Coronary artery (tissue), 2 donors: ENCODE results near the gene PGA3.
"Not testable (repeated sequence)": the region's sequence is repeated elsewhere in the genome, so short reads cannot be mapped to it uniquely, and the experiment has no call there.

Source experiments
- DNase-seq: peaks from one replicate; pipeline ENCODE4 v3.0.0-alpha.2; 2017; ENCODE audit warnings: low spot score
- H3K27ac ChIP-seq, 2 donors: fragments of 200-600 bp; sonication (generic); one replicate each; pipeline ENCODE4 v1.5.1; 2016 to 2019
- H3K4me3 ChIP-seq: fragments of 200-600 bp; sonication (generic); 2 replicates; pipeline ENCODE4 v1.5.1; 2016; ENCODE audit warnings: mild to moderate bottlenecking, moderate library complexity
- TF ChIP-seq, protein P1 (sequence below): fragments of 200-600 bp; sonication (generic); IDR thresholded peaks from one replicate; pipeline ENCODE4 v1.5.1; 2019; ENCODE audit warnings: antibody characterized with exemption

PGA3 gene

DNA sequence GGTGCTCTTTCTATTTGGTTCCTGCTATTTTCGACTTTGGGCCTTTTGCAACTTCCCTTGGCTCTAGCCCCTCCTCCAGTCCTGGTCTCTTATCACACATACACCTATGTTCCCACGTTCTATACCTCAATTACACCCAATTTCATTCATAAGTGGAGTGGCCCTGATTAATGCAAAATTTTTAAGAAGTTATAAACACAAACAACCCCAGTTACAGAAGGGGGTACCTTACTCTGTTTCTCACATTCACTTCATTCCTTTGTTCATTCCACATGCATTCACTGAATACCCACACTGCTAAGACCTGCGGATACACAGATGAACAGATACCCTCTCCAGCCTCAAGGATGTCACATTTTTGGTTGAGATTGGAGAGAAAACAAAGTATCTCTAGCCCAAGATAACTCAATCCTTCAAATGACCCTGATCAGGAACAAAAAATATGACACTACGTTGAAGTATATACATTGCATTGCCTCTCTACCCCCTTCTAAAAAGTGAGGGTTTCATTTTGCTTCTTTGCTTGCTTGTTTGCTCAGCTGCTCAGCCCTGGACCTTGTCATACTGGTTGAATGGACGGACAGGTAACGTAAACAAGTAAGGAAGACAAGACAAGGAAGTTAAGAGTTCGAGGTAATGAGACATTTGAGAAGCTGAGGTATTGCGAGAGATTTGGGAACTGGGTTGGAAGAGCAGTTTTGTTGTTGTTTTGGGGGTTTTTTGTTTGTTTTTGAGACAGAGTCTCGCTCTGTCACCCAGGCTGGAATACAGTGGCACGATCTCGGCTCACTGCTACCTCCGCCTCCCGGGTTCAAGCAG, 38.5 kb upstream of the PGA3 start:
- peak overlapping the region in 1 of 2 donors; percentile 54 for H3K27ac ChIP-seq
- no peak for DNase-seq
- H3K4me3 ChIP-seq = no peak overlapping the region
- TF ChIP-seq, protein P1, sequence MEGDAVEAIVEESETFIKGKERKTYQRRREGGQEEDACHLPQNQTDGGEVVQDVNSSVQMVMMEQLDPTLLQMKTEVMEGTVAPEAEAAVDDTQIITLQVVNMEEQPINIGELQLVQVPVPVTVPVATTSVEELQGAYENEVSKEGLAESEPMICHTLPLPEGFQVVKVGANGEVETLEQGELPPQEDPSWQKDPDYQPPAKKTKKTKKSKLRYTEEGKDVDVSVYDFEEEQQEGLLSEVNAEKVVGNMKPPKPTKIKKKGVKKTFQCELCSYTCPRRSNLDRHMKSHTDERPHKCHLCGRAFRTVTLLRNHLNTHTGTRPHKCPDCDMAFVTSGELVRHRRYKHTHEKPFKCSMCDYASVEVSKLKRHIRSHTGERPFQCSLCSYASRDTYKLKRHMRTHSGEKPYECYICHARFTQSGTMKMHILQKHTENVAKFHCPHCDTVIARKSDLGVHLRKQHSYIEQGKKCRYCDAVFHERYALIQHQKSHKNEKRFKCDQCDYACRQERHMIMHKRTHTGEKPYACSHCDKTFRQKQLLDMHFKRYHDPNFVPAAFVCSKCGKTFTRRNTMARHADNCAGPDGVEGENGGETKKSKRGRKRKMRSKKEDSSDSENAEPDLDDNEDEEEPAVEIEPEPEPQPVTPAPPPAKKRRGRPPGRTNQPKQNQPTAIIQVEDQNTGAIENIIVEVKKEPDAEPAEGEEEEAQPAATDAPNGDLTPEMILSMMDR = no peak

DNA sequence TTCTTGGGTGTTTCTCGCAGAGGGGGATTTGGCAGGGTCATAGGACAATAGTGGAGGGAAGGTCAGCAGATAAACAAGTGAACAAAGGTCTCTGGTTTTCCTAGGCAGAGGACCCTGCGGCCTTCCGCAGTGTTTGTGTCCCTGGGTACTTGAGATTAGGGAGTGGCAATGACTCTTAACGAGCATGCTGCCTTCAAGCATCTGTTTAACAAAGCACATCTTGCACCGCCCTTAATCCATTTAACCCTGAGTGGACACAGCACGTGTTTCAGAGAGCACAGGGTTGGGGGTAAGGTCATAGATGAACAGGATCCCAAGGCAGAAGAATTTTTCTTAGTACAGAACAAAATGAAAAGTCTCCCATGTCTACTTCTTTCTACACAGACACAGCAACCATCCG, 37.5 kb upstream of the PGA3 start:
- H3K27ac ChIP-seq, H3K4me3 ChIP-seq, DNase-seq: not testable (repeated sequence)

DNA sequence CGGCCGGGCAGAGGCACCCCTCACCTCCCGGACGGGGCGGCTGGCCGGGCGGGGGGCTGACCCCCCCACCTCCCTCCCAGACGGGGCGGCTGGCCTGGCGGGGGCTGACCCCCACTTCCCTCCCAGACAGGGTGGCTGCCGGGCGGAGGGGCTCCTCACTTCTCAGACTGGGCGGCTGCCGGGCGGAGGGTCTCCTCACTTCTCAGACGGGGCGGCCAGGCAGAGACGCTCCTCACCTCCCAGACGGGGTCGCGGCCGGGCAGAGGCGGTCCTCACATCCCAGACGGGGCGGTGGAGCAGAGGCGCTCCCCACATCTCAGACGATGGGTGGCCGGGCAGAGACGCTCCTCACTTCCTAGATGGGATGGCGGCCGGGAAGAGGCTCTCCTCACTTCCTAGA, 37.0 kb upstream of the PGA3 start:
- not testable (repeated sequence) for H3K27ac ChIP-seq, H3K4me3 ChIP-seq, DNase-seq

DNA sequence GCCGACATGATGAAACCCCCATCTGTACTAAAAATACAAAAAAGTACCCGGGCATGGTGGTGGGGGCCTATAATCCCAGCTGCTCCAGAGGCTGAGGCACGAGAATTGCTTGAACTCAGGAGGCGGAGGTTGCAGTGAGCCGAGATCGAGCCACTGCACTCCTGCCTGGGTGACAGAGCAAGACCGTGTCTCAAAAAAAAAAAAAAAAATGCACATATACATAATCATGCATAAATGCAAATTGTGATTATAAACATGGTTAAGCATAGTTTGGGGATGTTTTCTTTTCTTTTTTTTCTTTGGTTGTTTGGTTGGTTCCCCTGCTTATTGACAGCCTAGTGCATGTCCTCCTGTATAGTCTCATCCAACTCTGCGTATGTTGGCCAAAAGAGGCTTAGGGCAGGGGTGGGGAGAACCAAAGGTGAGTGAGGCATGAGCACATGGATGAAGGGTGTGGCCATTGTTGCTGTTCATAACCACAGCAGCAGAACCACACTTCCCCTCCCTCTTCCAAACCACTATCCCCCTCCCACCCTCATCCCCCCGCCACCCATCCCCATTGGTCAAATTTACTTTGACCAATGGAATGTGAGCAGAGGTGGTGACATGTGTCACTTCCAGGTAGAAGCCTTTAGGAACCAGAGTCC, 35.1 kb upstream of the PGA3 start:
- Histone ChIP-seq H3K27ac (no peak overlapping the region), H3K4me3 (no peak overlapping the region)
- DNase-seq = no peak
- TF ChIP-seq, protein P1 = no peak

DNA sequence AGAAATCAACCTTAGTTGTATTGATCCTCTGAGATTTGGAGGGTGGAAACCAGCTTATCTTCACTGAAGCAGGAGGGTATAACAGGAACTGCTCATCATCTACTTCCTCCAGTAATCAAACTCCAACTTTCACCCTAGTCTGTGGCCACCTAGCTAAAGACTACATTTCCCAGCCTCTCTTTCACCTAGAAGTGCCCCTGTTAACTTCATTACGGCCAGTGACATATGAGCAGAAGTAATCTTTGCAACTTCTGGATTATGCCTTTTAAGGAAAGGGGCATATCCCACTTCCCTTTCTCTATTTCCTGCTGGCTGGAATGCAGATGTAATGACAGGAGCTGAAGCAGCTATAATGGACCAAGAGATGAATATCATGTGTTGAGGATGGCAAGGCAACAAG, 34.5 kb upstream of the PGA3 start:
- TF ChIP-seq, protein P1 = no peak
- Histone ChIP-seq H3K4me3 (no peak overlapping the region), H3K27ac (no peak overlapping the region)
- no peak for DNase-seq

DNA sequence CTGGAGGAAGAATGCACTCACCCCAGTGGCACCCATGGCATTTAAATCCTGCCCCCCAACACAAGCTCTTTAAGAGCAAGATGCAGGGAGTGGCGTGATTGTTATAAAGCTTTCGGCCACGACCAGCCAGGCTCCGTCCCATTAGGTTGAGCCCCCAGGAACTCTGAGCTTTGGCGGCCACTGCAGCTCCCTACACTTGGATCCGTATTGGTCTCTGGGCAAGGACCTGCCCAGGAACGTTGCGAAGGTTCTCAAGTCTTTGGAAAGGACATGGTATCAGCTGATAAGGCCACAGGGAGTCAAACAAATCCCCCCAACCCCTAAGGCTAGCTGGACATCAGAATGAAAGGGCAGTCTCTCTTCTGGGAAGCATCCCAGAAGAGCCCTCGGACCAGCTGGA, 32.7 kb upstream of the PGA3 start:
- Histone ChIP-seq H3K4me3 (no peak overlapping the region), H3K27ac (no peak overlapping the region)
- TF ChIP-seq, protein P1 = no peak
- no peak for DNase-seq

DNA sequence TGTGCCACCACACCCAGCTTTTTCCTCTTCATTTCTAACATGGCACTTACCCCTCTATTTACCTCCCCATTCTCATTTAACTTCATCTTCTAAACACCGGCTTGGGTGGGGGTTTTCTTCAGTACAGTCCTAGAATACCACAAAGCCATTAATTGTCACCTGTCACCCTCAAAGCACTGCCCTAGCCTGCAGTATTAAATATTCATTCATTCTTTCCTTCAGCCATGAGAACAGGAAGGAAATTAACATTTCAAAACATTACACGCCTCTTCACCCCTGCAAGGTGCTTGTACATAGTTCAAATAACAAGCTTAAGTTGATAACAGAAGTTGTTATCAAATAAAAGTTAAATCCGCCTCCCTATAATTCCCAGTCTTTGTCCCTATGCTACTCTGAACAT, 31.4 kb upstream of the PGA3 start:
- Histone ChIP-seq H3K27ac (no peak overlapping the region), H3K4me3 (no peak overlapping the region)
- no peak for DNase-seq
- TF ChIP-seq, protein P1 = no peak

DNA sequence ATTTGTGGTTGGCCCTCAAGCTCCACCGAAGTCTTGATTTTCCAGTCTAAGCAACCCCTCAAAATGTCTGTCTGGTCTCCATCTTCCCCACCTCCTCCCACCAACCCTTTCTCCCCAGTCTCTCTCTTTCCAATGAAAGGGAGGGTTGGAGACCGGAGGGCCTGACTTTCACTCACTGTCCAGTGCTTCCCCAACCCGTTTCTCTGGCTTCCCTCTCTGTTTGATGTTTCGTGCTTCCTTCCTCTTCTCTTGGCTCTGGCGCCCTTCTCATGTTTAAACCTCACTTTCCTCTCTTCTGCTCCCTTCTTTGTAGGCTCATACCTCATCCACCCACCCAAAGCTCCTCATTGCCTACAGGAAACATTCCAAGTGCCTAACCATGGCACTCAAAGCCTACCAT, 31.0 kb upstream of the PGA3 start:
- Histone ChIP-seq H3K27ac (no peak overlapping the region), H3K4me3 (no peak overlapping the region)
- DNase-seq = no peak
- TF ChIP-seq, protein P1 = no peak
